AML-193 (cell line): ENCODE data around the gene C3AR1.
"Not testable (repeated sequence)": the region's sequence is repeated elsewhere in the genome, so short reads cannot be mapped to it uniquely, and the experiment has no call there.

Source experiments
- DNase-seq, 2 experiments: peaks; one replicate each; lab custom pipeline; 2025; lab: John Stamatoyannopoulos, UW

C3AR1 gene

GRCh38 chr12:8065991-8066594 is at the start of gene C3AR1:
C3AR1 (minus strand) TSS chr12:8066359; CDS start chr12:8060185, 6,174 bp downstream.
- peak; percentile 89 to 91 for DNase-seq

- not testable (repeated sequence) for DNase-seq
These were observed 47.0 kb upstream of the C3AR1 start for GRCh38 chr12:8113117-8113516.

- DNase-seq: peak; percentile 74 to 75
These were observed 42.7 kb upstream of the C3AR1 start for GRCh38 chr12:8108808-8109398.

- no peak for DNase-seq
These were observed 33.1 kb upstream of the C3AR1 start for GRCh38 chr12:8099235-8099634.

- DNase-seq: peak; percentile 38 to 49
These were observed 30.2 kb upstream of the C3AR1 start for GRCh38 chr12:8096281-8096915.

GRCh38 chr12:8093291-8093690 is 27.1 kb upstream of the C3AR1 start:
- DNase-seq: no peak

- no peak for DNase-seq
These were observed 23.6 kb upstream of the C3AR1 start for GRCh38 chr12:8089716-8090115.

- DNase-seq: not testable (repeated sequence)
These were observed 23.1 kb upstream of the C3AR1 start for GRCh38 chr12:8089277-8089676.

- DNase-seq: no peak
These were observed 22.4 kb upstream of the C3AR1 start for GRCh38 chr12:8088574-8088973.

- no peak for DNase-seq
These were observed 21.5 kb upstream of the C3AR1 start for GRCh38 chr12:8087666-8088065.

GRCh38 chr12:8084351-8084750 is 18.2 kb upstream of the C3AR1 start:
- not testable (repeated sequence) for DNase-seq

GRCh38 chr12:8082808-8083100 is 16.6 kb upstream of the C3AR1 start:
- no peak for DNase-seq

- no peak for DNase-seq
These were observed 15.2 kb upstream of the C3AR1 start for GRCh38 chr12:8081251-8081920.

GRCh38 chr12:8080120-8080519 is 14.0 kb upstream of the C3AR1 start:
- DNase-seq: peak; percentile 67 to 75

- no peak for DNase-seq
These were observed 12.8 kb upstream of the C3AR1 start for GRCh38 chr12:8078916-8079315.

GRCh38 chr12:8078398-8078797 is 12.2 kb upstream of the C3AR1 start:
- peak; percentile 33 to 64 for DNase-seq

GRCh38 chr12:8077207-8077606 is 11.0 kb upstream of the C3AR1 start:
- no peak for DNase-seq

- no peak for DNase-seq
These were observed 10.2 kb upstream of the C3AR1 start for GRCh38 chr12:8076366-8076765.

GRCh38 chr12:8075935-8076334 is 9.8 kb upstream of the C3AR1 start:
- no peak for DNase-seq

- not testable (repeated sequence) for DNase-seq
These were observed 5.7 kb upstream of the C3AR1 start for GRCh38 chr12:8071820-8072219.

GRCh38 chr12:8069582-8069981 is 3.4 kb upstream of the C3AR1 start:
- no peak for DNase-seq

GRCh38 chr12:8064131-8064530 is 2.0 kb downstream of the C3AR1 start:
- DNase-seq: no peak

- DNase-seq: no peak
These were observed 7.7 kb downstream of the C3AR1 start for GRCh38 chr12:8058506-8058905.
